Activated CD4-positive, alpha-beta T cell treated with anti-CD3 and anti-CD28 coated beads, Interleukin-2, amount 10 ng/mL, durations not matched to agents 7 days and 5 days (primary cell): ENCODE results near the gene TPSG1. TPM values are rescaled to one million over a fixed set of nuclear protein-coding genes. Genes with fewer than 3 reads are reported as not detected.

Experiments
- CTCF ChIA-PET: fragments of 350-600 bp; sonication (Branson Sonifier 250); formaldehyde crosslinking; loops from one replicate; lab custom pipeline; 2021; ENCODE audit warnings: antibody characterized with exemption; lab: Charles Lee
- POLR2A ChIA-PET: fragments of 350-600 bp; sonication (Branson Sonifier 250); formaldehyde crosslinking; loops from one replicate; lab custom pipeline; 2021; ENCODE audit warnings: antibody characterized with exemption; lab: Charles Lee
- DNase-seq: peaks from one replicate; pipeline ENCODE4 v3.0.0-alpha.2; 2020
- H3K27ac Mint-ChIP-seq: one replicate; pipeline ENCODE4 v1.8.0; 2021; ENCODE audit warnings: mild to moderate bottlenecking, moderate library complexity, mixed read lengths
- H3K27me3 Mint-ChIP-seq: one replicate; pipeline ENCODE4 v1.8.0; 2021; ENCODE audit warnings: mixed read lengths
- H3K36me3 Mint-ChIP-seq: one replicate; pipeline ENCODE4 v1.8.0; 2021; ENCODE audit warnings: low read depth, mixed read lengths
- H3K4me1 Mint-ChIP-seq: one replicate; pipeline ENCODE4 v1.8.0; 2021; ENCODE audit warnings: mixed read lengths
- H3K4me3 Mint-ChIP-seq: one replicate; pipeline ENCODE4 v1.8.0; 2021; ENCODE audit warnings: mild to moderate bottlenecking, moderate library complexity, mixed read lengths
- H3K9me3 Mint-ChIP-seq: one replicate; pipeline ENCODE4 v1.8.0; 2021; ENCODE audit warnings: mixed read lengths
- total RNA-seq, 2 experiments: library from RNA; stranded (reverse); gene quantifications; one replicate each; pipeline ENCODE4 v1.2.3, GENCODE V29; 2021

The TPSG1 gene
- total RNA-seq, 2 experiments from 2014 or later, result not detected

- ChIA-PET CTCF (no interaction called here), POLR2A (no interaction called here)
- Mint-ChIP-seq H3K27me3 (no peaks in the 10 kb centered on the region), H3K27ac (no peak overlapping the region), H3K36me3 (no peaks in the 10 kb centered on the region), H3K9me3 (no peaks in the 10 kb centered on the region), H3K4me3 (no peak overlapping the region), H3K4me1 (no peaks in the 10 kb centered on the region)
- DNase-seq, result no peak
Measured at GRCh38 chr16:1176280-1176897, 48.7 kb downstream of the TPSG1 start.

- no peaks in the 10 kb centered on the region for H3K9me3 Mint-ChIP-seq
- H3K27me3 Mint-ChIP-seq, result no peaks in the 10 kb centered on the region
- H3K4me1 Mint-ChIP-seq, result no peaks in the 10 kb centered on the region
- DNase-seq, result no peak
- H3K27ac Mint-ChIP-seq, result no peak overlapping the region
- no peak overlapping the region for H3K4me3 Mint-ChIP-seq
- no peaks in the 10 kb centered on the region for H3K36me3 Mint-ChIP-seq
- ChIA-PET POLR2A (no interaction called here), CTCF (no interaction called here)
Measured at GRCh38 chr16:1175566-1176279, 49.3 kb downstream of the TPSG1 start.

GRCh38 chr16:1174477-1175357 lies 50.4 kb downstream of the TPSG1 start:
- Mint-ChIP-seq H3K27me3 (no peaks in the 10 kb centered on the region), H3K4me3 (no peak overlapping the region), H3K36me3 (no peaks in the 10 kb centered on the region), H3K27ac (no peak overlapping the region), H3K4me1 (no peaks in the 10 kb centered on the region), H3K9me3 (no peaks in the 10 kb centered on the region)
- CTCF ChIA-PET, result no interaction called here
- DNase-seq, result no peak
- POLR2A ChIA-PET, result no interaction called here

GRCh38 chr16:1173788-1174451 lies 51.1 kb downstream of the TPSG1 start:
- DNase-seq, result no peak
- Mint-ChIP-seq H3K9me3 (no peaks in the 10 kb centered on the region), H3K4me3 (no peak overlapping the region), H3K27me3 (no peaks in the 10 kb centered on the region), H3K27ac (no peak overlapping the region), H3K4me1 (no peaks in the 10 kb centered on the region), H3K36me3 (no peaks in the 10 kb centered on the region)
- ChIA-PET CTCF (no interaction called here), POLR2A (no interaction called here)

GRCh38 chr16:1172651-1173050 lies 52.4 kb downstream of the TPSG1 start:
- Mint-ChIP-seq H3K27ac (no peak overlapping the region), H3K4me1 (no peaks in the 10 kb centered on the region), H3K27me3 (no peaks in the 10 kb centered on the region), H3K4me3 (no peak overlapping the region), H3K9me3 (no peaks in the 10 kb centered on the region), H3K36me3 (no peaks in the 10 kb centered on the region)
- POLR2A ChIA-PET, result no interaction called here
- CTCF ChIA-PET, result no interaction called here
- no peak for DNase-seq

- H3K4me1 Mint-ChIP-seq, result no peaks in the 10 kb centered on the region
- ChIA-PET POLR2A (no interaction called here), CTCF (no interaction called here)
- no peaks in the 10 kb centered on the region for H3K27me3 Mint-ChIP-seq
- no peak overlapping the region for H3K4me3 Mint-ChIP-seq
- DNase-seq, result no peak
- no peaks in the 10 kb centered on the region for H3K9me3 Mint-ChIP-seq
- H3K27ac Mint-ChIP-seq, result no peak overlapping the region
- no peaks in the 10 kb centered on the region for H3K36me3 Mint-ChIP-seq
Measured at GRCh38 chr16:1171854-1172428, 53.1 kb downstream of the TPSG1 start.

Other genes with a start within 250 kb of the TPSG1 start
- under 1 TPM; 0.25 to 0.27 TPM for gene SOX8, start 243.5 kb downstream of the TPSG1 start, total RNA-seq
- not detected for gene SSTR5, start 152.5 kb downstream of the TPSG1 start, total RNA-seq
- gene C1QTNF8, start 129.0 kb downstream of the TPSG1 start, total RNA-seq, result not detected
- gene CACNA1H, start 72.2 kb downstream of the TPSG1 start, total RNA-seq, result 1 to 10 TPM; 3.2 to 3.6 TPM
- gene TPSB2, start 4.9 kb upstream of the TPSG1 start, total RNA-seq, result not detected
- gene TPSAB1, start 15.4 kb upstream of the TPSG1 start, total RNA-seq, result not detected
- gene TPSD1, start 30.8 kb upstream of the TPSG1 start, total RNA-seq, result not detected
- 100 to 1,000 TPM; 204 to 222 TPM for gene UBE2I, start 84.4 kb upstream of the TPSG1 start, total RNA-seq
- gene BAIAP3, start 108.4 kb upstream of the TPSG1 start, total RNA-seq, result 1 to 10 TPM in 1 of 2 experiments, under 1 TPM in 1; 0.83 to 1.6 TPM
- gene TSR3, start 126.6 kb upstream of the TPSG1 start, total RNA-seq, result 10 to 100 TPM; 33.8 to 43.7 TPM
- gene GNPTG, start 126.7 kb upstream of the TPSG1 start, total RNA-seq, result 10 to 100 TPM; 34.3 to 36.9 TPM
- 10 to 100 TPM; 31.8 to 37.9 TPM for gene UNKL, start 189.4 kb upstream of the TPSG1 start, total RNA-seq
- gene UQCC4, start 195.5 kb upstream of the TPSG1 start, total RNA-seq, result 10 to 100 TPM; 11.2 to 13.4 TPM
- gene PERCC1, start 205.8 kb upstream of the TPSG1 start, total RNA-seq, result not detected
- gene CCDC154, start 219.3 kb upstream of the TPSG1 start, total RNA-seq, result 1 to 10 TPM; 1.9 to 2.7 TPM
- gene CLCN7, start 249.8 kb upstream of the TPSG1 start, total RNA-seq, result 10 to 100 TPM; 58.3 to 64.0 TPM